H1 (cell line): ENCODE data around the gene ABHD18.
"Not testable (repeated sequence)": the region's sequence is repeated elsewhere in the genome, so short reads cannot be mapped to it uniquely, and the experiment has no call there.

Source experiments
- BCL11A ChIP-seq, 2 experiments: IDR thresholded peaks; one replicate each; pipeline ENCODE4 v1.6.1; 2011; ENCODE audit warnings: low read depth in 2 of 2, low read length in 2 of 2, mild to moderate bottlenecking in 2 of 2
- CBX5 ChIP-seq: fragments of 300-800, 300-1000 bp; sonication (generic); IDR thresholded peaks from 2 replicates; pipeline ENCODE4 v1.7.1; 2016; ENCODE audit warnings: antibody characterized with exemption, low read length, low read depth
- CTCF ChIP-seq, 3 experiments: IDR thresholded peaks; 1 replicate in 2 of 3; 2 replicates in 1 of 3; pipeline versions ENCODE4 v1.5.1 to v1.6.1; 2011; ENCODE audit warnings: low read length in 3 of 3, mild to moderate bottlenecking in 3 of 3, inconsistent platforms in 2 of 3, low read depth in 1 of 3, moderate library complexity in 1 of 3; ENCODE audit not compliant: insufficient read depth in 1 of 3; ENCODE audit errors: control extremely low read depth in 1 of 3
- HDAC6 ChIP-seq: IDR thresholded peaks from one replicate; pipeline ENCODE4 v1.7.1; 2012; ENCODE audit warnings: low read depth, mild to moderate bottlenecking, inconsistent platforms, low read length, moderate library complexity
- JUN ChIP-seq: IDR thresholded peaks from 2 replicates; pipeline ENCODE4 v1.6.1; 2011; ENCODE audit warnings: low read depth, mild to moderate bottlenecking, improper control_type of control experiment, low read length
- MAFK ChIP-seq: IDR thresholded peaks from 2 replicates; pipeline ENCODE4 v1.6.1; 2012; ENCODE audit warnings: low read depth, mild to moderate bottlenecking, improper control_type of control experiment, low read length
- NRF1 ChIP-seq: IDR thresholded peaks from 2 replicates; pipeline ENCODE4 v1.6.1; 2011; ENCODE audit warnings: mild to moderate bottlenecking, low read depth, low read length, improper control_type of control experiment
- PHF8 ChIP-seq: fragments of 200-600 bp; sonication (generic); conservative IDR thresholded peaks from 2 replicates; pipeline ENCODE4 v1.7.1; 2012; ENCODE audit warnings: low read depth, mild to moderate bottlenecking, inconsistent platforms, low read length, moderate library complexity
- POLR2A ChIP-seq, 2 experiments: IDR thresholded peaks; 1 replicate in 1 of 2; 2 replicates in 1 of 2; pipeline ENCODE4 v1.6.1; 2011; ENCODE audit warnings: low read depth in 2 of 2, low read length in 2 of 2, mild to moderate bottlenecking in 2 of 2; ENCODE audit errors: control extremely low read depth in 1 of 2
- POLR2AphosphoS5 ChIP-seq: IDR thresholded peaks from 2 replicates; pipeline ENCODE4 v1.6.1; 2011; ENCODE audit warnings: low read depth, low read length
- RNF2 ChIP-seq: fragments of 200-900, 300-1000 bp; sonication (generic); IDR thresholded peaks from 2 replicates; pipeline ENCODE4 v1.7.1; 2016; ENCODE audit warnings: borderline replicate concordance, low read depth, mild to moderate bottlenecking, antibody characterized with exemption, low read length; ENCODE audit not compliant: poor library complexity, severe bottlenecking; ENCODE audit errors: missing control alignments
- TAF1 ChIP-seq: IDR thresholded peaks from 2 replicates; pipeline ENCODE4 v1.6.1; 2011; ENCODE audit warnings: mild to moderate bottlenecking, low read depth, low read length
- ZNF274 ChIP-seq: IDR thresholded peaks from 2 replicates; pipeline ENCODE4 v1.7.0; 2012; ENCODE audit warnings: low read length, borderline replicate concordance; ENCODE audit errors: extremely low read depth

- not testable (repeated sequence) for TF ChIP-seq CTCF (IDR thresholded peaks at IDR 0.05; ENCODE audit: control extremely low read depth in 1 of 3, insufficient read depth in 1 of 3, low read depth in 1 of 3, low read length in 3 of 3); POLR2A (IDR thresholded peaks at IDR 0.05; ENCODE audit: control extremely low read depth in 1 of 2, low read depth in 2 of 2, low read length in 2 of 2); POLR2AphosphoS5; JUN; CBX5; NRF1; ZNF274; HDAC6; TAF1; BCL11A (IDR thresholded peaks at IDR 0.05; ENCODE audit: low read depth in 2 of 2, low read length in 2 of 2); PHF8; MAFK; RNF2
These were observed 101.2 kb downstream of the ABHD18 start for GRCh38 chr4:128066453-128066820.
